Lung (tissue), 12 donors: Measurements from ENCODE around the gene SNX30. TPM values are rescaled to one million over a fixed set of nuclear protein-coding genes. Genes with fewer than 3 reads are reported as not detected.

ENCODE experiments used
- ATAC-seq: fragments of 200-7000 bp; cut with Tn5 transposase; one replicate; pipeline ENCODE4 v1.9.1; 2020; ENCODE audit warnings: moderate number of reproducible peaks; ENCODE audit not compliant: insufficient read depth, low FRiP score
- DNase-seq, 3 donors: peaks; one replicate each; pipeline ENCODE4 v3.0.0-alpha.2; 2013 to 2017
- H3K27ac ChIP-seq, 2 donors: one replicate each; pipeline ENCODE4 v1.5.1; 2013; ENCODE audit warnings: mild to moderate bottlenecking in 2 of 2, moderate library complexity in 2 of 2, control low read depth in 1 of 2, inconsistent platforms in 1 of 2, low read depth in 1 of 2, low read length in 1 of 2
- H3K27me3 ChIP-seq, 3 donors: one replicate each; pipeline ENCODE4 v1.5.1; 2013; ENCODE audit warnings: low read length in 2 of 3; ENCODE audit not compliant: control insufficient read depth in 3 of 3, insufficient read depth in 3 of 3
- H3K36me3 ChIP-seq, 4 donors: one replicate each; pipeline ENCODE4 v1.5.1; 2013; ENCODE audit warnings: low read length in 4 of 4, mild to moderate bottlenecking in 1 of 4, moderate library complexity in 1 of 4; ENCODE audit not compliant: control insufficient read depth in 4 of 4, insufficient read depth in 4 of 4
- H3K4me1 ChIP-seq, 5 donors: one replicate each; pipeline ENCODE4 v1.5.1; 2013; ENCODE audit warnings: low read length in 5 of 5, mild to moderate bottlenecking in 2 of 5, moderate library complexity in 1 of 5; ENCODE audit not compliant: control insufficient read depth in 5 of 5, insufficient read depth in 5 of 5
- H3K4me3 ChIP-seq: one replicate; pipeline ENCODE4 v1.5.1; 2013; ENCODE audit warnings: mild to moderate bottlenecking, control low read depth, moderate library complexity
- H3K9ac ChIP-seq, 2 donors: one replicate each; pipeline ENCODE4 v1.5.1; 2013; ENCODE audit warnings: low read length in 2 of 2, control low read depth in 1 of 2; ENCODE audit not compliant: insufficient read depth in 1 of 2
- H3K9me3 ChIP-seq, 4 donors: one replicate each; pipeline ENCODE4 v1.5.1; 2013; ENCODE audit warnings: low read length in 3 of 4, mild to moderate bottlenecking in 1 of 4, moderate library complexity in 1 of 4; ENCODE audit not compliant: control insufficient read depth in 4 of 4, insufficient read depth in 3 of 4
- WGBS, 2 donors: extraction: QIAGEN DNeasy Blood & Tissue Kit; methylation state at CpG; one replicate each; pipeline ENCODE4 v1.1.7; 2013; 5-methylcytosine and 5-hydroxymethylcytosine counted together
- polyA plus RNA-seq, 2 donors: library from polyadenylated mRNA; stranded (reverse); fragments of 200-250 nt; gene quantifications; one replicate each; pipeline ENCODE4 v1.2.1, GENCODE V29; 2013
- total RNA-seq, 2 donors: library from RNA; depleted of rRNA in 1 of 2; stranded (reverse); fragments of >200 nt in 1 of 2; gene quantifications; one replicate each; pipeline ENCODE4 v1.2.1, GENCODE V29; 2014 to 2021
- TF ChIP-seq, protein P1 (sequence below): IDR thresholded peaks from 2 replicates; pipeline ENCODE4 v1.5.1; 2012; ENCODE audit warnings: mild to moderate bottlenecking; ENCODE audit errors: control extremely low read depth, extremely low read depth
- donor health status: control.
- donor health status: control.
- donor health status: Bipolar disorder and iron deficiency.
- donor health status: healthy.
- donor health status: DM: yes; HTN: yes; CAD: no.

Gene SNX30
- total and polyA plus RNA-seq, 4 donors = 13.7 to 63.1 (median 35.8) TPM

DNA sequence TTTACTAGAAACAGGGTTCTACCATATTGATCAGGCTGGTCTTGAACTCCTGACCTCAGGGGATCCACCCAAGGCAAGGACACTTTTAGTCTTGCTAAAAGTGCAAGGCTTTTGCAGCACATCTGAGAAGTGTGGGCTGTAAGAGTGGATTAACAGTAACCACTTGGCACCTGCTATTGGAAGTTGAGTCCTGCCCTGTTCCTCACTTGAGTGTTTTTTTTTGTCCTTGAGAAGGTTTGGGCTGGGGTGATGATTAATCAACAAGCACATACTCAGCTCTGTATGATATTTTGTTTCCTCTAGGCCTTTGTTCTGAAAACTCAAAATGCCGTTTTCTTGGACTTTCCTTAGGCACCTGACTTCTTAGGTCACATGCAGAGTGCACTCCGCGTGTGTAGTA is 37.4 kb downstream of the SNX30 start:
- Histone ChIP-seq H3K9me3 (no peaks in the 10 kb centered on the region), H3K36me3 (no peaks in the 10 kb centered on the region), H3K4me3 (no peak overlapping the region), H3K27ac (peak overlapping the region in 1 of 2 donors; percentile 32), H3K27me3 (no peaks in the 10 kb centered on the region), H3K4me1 (peaks cover 0 to 13% (median 0%) of the 10 kb centered on the region in 5 donors), H3K9ac (no peak overlapping the region)
- WGBS, 2 donors = 71 to 83% methylated on average over 3 of the region's 3 CpGs
- peak in 2 of 3 donors; percentile 13 to 71 for DNase-seq
- TF ChIP-seq, protein P1, sequence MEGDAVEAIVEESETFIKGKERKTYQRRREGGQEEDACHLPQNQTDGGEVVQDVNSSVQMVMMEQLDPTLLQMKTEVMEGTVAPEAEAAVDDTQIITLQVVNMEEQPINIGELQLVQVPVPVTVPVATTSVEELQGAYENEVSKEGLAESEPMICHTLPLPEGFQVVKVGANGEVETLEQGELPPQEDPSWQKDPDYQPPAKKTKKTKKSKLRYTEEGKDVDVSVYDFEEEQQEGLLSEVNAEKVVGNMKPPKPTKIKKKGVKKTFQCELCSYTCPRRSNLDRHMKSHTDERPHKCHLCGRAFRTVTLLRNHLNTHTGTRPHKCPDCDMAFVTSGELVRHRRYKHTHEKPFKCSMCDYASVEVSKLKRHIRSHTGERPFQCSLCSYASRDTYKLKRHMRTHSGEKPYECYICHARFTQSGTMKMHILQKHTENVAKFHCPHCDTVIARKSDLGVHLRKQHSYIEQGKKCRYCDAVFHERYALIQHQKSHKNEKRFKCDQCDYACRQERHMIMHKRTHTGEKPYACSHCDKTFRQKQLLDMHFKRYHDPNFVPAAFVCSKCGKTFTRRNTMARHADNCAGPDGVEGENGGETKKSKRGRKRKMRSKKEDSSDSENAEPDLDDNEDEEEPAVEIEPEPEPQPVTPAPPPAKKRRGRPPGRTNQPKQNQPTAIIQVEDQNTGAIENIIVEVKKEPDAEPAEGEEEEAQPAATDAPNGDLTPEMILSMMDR = no peak
- peak; percentile 53 for ATAC-seq

DNA sequence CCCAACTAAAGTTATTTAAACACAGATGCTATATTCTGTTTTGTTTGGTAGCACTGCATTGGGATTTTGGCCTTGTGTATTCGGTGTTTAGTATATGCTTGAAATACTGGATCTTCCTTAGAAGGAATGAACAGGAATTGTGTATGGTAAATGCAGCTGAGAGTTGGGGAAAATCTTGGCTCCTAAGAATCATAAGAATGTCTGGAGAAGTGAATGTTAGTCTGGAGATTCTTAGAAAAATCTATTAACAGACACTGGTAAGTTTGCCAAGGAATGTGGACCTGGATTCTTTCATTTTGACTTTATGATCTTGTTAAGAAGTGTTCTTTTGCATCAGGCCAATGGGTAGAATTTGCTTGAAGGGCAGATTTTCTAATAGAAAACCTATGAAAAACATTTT is 38.9 kb downstream of the SNX30 start:
- H3K9ac ChIP-seq = no peak overlapping the region
- no peak for ATAC-seq

DNA sequence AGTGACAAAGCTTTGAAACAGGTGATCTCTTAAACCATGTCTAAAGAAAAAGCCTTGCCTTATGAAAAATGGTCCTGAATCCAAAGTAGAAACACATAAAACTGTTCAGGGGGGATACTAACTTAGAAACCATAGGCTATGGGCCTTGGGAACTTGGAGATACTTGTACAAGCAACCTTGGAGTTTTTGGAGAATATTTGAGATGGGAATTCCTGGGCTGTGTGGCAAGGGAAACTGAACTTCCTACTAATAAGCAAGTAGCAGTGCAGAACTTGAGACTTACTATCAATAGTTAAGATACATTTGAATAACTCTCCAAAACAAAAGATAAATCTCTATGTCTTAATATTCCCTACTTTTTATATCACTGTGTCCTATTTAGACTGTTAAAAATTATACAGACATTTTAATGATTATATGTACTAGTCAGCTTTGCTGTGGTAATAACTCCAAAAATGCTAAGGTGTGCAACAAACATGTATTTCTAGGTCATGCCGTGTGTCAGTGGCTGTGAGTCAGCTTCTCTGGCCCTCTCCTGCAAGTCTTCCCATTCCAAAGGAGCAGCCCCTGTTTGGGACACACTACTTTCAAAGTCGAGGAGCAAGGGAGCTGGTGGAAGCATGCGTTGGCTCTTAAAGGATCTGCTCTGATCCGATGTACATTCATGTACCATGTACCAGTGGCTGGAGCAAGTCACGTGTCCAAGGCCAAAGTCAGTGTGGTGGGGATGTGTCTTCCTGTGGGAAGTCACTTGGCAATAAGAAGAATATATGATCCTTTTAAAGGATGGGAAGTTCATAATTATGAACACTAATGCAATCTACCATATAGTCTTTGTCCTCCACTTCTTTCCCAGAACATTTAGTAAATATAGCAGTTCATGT is 39.6 kb downstream of the SNX30 start:
- no peak for DNase-seq
- Histone ChIP-seq H3K36me3 (no peaks in the 10 kb centered on the region), H3K27me3 (no peaks in the 10 kb centered on the region), H3K4me3 (no peak overlapping the region), H3K9ac (no peak overlapping the region), H3K4me1 (peaks cover 0 to 9% (median 0%) of the 10 kb centered on the region in 5 donors), H3K27ac (no peak overlapping the region), H3K9me3 (no peaks in the 10 kb centered on the region)
- ATAC-seq = no peak
- TF ChIP-seq, protein P1 = no peak
- 59 to 79% methylated on average over 5 of the region's 5 CpGs for WGBS, 2 donors

More for the DNA sequence above, 38.9 kb downstream of the SNX30 start:
- H3K27me3 ChIP-seq = no peaks in the 10 kb centered on the region
- no peaks in the 10 kb centered on the region for H3K9me3 ChIP-seq
- H3K36me3 ChIP-seq = no peaks in the 10 kb centered on the region
- DNase-seq = no peak
- no peak overlapping the region for H3K27ac ChIP-seq
- WGBS, 2 donors = 61 to 86% methylated on average over 1 of the region's 1 CpG
- peaks cover 0 to 9% (median 0%) of the 10 kb centered on the region in 5 donors for H3K4me1 ChIP-seq
- no peak overlapping the region for H3K4me3 ChIP-seq
- TF ChIP-seq, protein P1 = no peak
